Vagina (tissue), 2 donors: ENCODE measurements around the gene GK. TPM values are rescaled to one million over a fixed set of nuclear protein-coding genes. Genes with fewer than 3 reads are reported as not detected.
"Not testable (repeated sequence)": the region's sequence is repeated elsewhere in the genome, so short reads cannot be mapped to it uniquely, and the experiment has no call there.

ENCODE experiments used
- DNase-seq, 2 donors: peaks; one replicate each; pipeline ENCODE4 v3.0.0-alpha.2; 2017; ENCODE audit errors: extremely low spot score in 2 of 2
- H3K27ac ChIP-seq: fragments of 200-600 bp; sonication (generic); one replicate; pipeline ENCODE4 v1.5.1; 2019
- H3K27me3 ChIP-seq: fragments of 200-600 bp; sonication (generic); one replicate; pipeline ENCODE4 v1.5.1; 2019
- H3K36me3 ChIP-seq, 2 donors: fragments of 200-600 bp; sonication (generic); one replicate each; pipeline ENCODE4 v1.5.1; 2017 to 2019
- H3K4me1 ChIP-seq: fragments of 200-600 bp; sonication (generic); one replicate; pipeline ENCODE4 v1.5.1; 2019
- H3K4me3 ChIP-seq, 2 donors: fragments of 200-600 bp; sonication (generic); 1 replicate in 1 of 2; 2 replicates in 1 of 2; pipeline ENCODE4 v1.5.1; 2016 to 2019
- H3K9me3 ChIP-seq: fragments of 200-600 bp; sonication (generic); one replicate; pipeline ENCODE4 v1.5.1; 2019
- POLR2A ChIP-seq, 2 donors: fragments of 450-650 bp; IDR thresholded peaks; one replicate each; pipeline ENCODE4 v1.6.1; 2017; ENCODE audit warnings: antibody characterized with exemption in 2 of 2, mild to moderate bottlenecking in 2 of 2, moderate library complexity in 2 of 2
- POLR2AphosphoS5 ChIP-seq, 2 donors: sonication (generic); formaldehyde crosslinking; IDR thresholded peaks; one replicate each; pipeline ENCODE4 v1.9.0; 2017; ENCODE audit warnings: antibody characterized with exemption in 2 of 2, mild to moderate bottlenecking in 2 of 2, low read depth in 1 of 2; ENCODE audit not compliant: insufficient read depth in 1 of 2
- intact Hi-C: fragments of 100-400 bp; cut with DNase I; formaldehyde crosslinking; loops from one replicate; pipeline ENCODE4 v1.15.1; 2023
- small RNA-seq: library from RNA; depleted of rRNA; stranded (forward); fragments of <200 nt; gene quantifications from one replicate; pipeline ENCODE3, GENCODE V24; 2016
- total RNA-seq: library from RNA; depleted of rRNA; stranded (reverse); fragments of >200 nt; gene quantifications from one replicate; pipeline ENCODE4 v1.2.3, GENCODE V29; 2016
- TF ChIP-seq, protein P1 (sequence below), 3 experiments: fragments of 450-650 bp in 2 of 3; fragments of 200-600 bp in 1 of 3; sonication (generic) in 1 of 3; IDR thresholded peaks; one replicate each; pipeline ENCODE4 v1.5.1; 2017 to 2019; ENCODE audit warnings: antibody characterized with exemption in 3 of 3, mild to moderate bottlenecking in 2 of 3, moderate library complexity in 2 of 3

The GK gene
- total RNA-seq, 1 donor from 2014 or later: 7.6 TPM

GRCh38 chrX:30762755-30763154 lies 109.5 kb downstream of the GK start:
- intact Hi-C loops: no loop called here

GRCh38 chrX:30773764-30774163 lies 120.5 kb downstream of the GK start:
- H3K4me3 ChIP-seq, intact Hi-C loops, DNase-seq, H3K4me1 ChIP-seq, H3K9me3 ChIP-seq, H3K27me3 ChIP-seq, H3K27ac ChIP-seq, H3K36me3 ChIP-seq: not testable (repeated sequence)

More at GRCh38 chrX:30762755-30763154, 109.5 kb downstream of the GK start:
- Histone ChIP-seq H3K27me3 (no peaks in the 10 kb centered on the region), H3K27ac (no peak overlapping the region), H3K4me1 (no peaks in the 10 kb centered on the region), H3K36me3 (no peaks in the 10 kb centered on the region), H3K9me3 (no peaks in the 10 kb centered on the region), H3K4me3 (no peak overlapping the region)
- DNase-seq: no peak
- TF ChIP-seq POLR2AphosphoS5 (IDR thresholded peaks at IDR 0.05; ENCODE audit: insufficient read depth in 1 of 2, low read depth in 1 of 2) (no peak), POLR2A (IDR thresholded peaks at IDR 0.05) (no peak)
- TF ChIP-seq, protein P1, sequence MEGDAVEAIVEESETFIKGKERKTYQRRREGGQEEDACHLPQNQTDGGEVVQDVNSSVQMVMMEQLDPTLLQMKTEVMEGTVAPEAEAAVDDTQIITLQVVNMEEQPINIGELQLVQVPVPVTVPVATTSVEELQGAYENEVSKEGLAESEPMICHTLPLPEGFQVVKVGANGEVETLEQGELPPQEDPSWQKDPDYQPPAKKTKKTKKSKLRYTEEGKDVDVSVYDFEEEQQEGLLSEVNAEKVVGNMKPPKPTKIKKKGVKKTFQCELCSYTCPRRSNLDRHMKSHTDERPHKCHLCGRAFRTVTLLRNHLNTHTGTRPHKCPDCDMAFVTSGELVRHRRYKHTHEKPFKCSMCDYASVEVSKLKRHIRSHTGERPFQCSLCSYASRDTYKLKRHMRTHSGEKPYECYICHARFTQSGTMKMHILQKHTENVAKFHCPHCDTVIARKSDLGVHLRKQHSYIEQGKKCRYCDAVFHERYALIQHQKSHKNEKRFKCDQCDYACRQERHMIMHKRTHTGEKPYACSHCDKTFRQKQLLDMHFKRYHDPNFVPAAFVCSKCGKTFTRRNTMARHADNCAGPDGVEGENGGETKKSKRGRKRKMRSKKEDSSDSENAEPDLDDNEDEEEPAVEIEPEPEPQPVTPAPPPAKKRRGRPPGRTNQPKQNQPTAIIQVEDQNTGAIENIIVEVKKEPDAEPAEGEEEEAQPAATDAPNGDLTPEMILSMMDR (IDR thresholded peaks at IDR 0.05): no peak

DNA sequence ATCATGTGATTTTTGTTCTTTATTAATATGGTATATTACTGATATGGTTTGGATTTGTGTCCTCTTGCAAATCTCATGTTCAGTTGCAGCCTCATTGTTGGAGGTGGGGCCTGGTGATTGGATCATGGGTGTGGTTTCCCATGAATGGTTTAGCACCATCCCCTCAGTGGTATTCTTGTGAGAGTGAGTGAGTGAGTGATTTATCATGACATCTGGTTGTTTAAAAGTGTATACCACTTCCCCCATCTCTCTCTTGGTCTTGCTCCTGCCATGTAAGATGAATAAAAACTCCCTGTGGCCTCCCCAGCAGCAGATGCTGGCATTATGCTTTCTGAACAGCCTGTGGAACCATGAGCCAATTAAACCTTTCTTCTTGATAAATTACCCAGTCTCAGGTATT lies 124.4 kb downstream of the GK start:
- DNase-seq: no peak
- TF ChIP-seq, protein P1 (IDR thresholded peaks at IDR 0.05): no peak
- no peak for TF ChIP-seq POLR2AphosphoS5 (IDR thresholded peaks at IDR 0.05; ENCODE audit: insufficient read depth in 1 of 2, low read depth in 1 of 2)
- no peak for TF ChIP-seq POLR2A (IDR thresholded peaks at IDR 0.05)
- no peak overlapping the region for H3K27ac ChIP-seq
- H3K27me3 ChIP-seq: no peaks in the 10 kb centered on the region
- intact Hi-C loops: no loop called here
- H3K9me3 ChIP-seq: no peaks in the 10 kb centered on the region
- no peaks in the 10 kb centered on the region for H3K4me1 ChIP-seq
- H3K4me3 ChIP-seq: no peak overlapping the region
- no peaks in the 10 kb centered on the region for H3K36me3 ChIP-seq

- H3K27ac ChIP-seq: no peak overlapping the region
- DNase-seq: no peak
- no peaks in the 10 kb centered on the region for H3K27me3 ChIP-seq
- intact Hi-C loops: no loop called here
- no peaks in the 10 kb centered on the region for H3K4me1 ChIP-seq
- no peak overlapping the region for H3K4me3 ChIP-seq
- no peaks in the 10 kb centered on the region for H3K36me3 ChIP-seq
- H3K9me3 ChIP-seq: no peaks in the 10 kb centered on the region
- no peak for TF ChIP-seq POLR2AphosphoS5 (IDR thresholded peaks at IDR 0.05; ENCODE audit: insufficient read depth in 1 of 2, low read depth in 1 of 2)
- TF ChIP-seq POLR2A (IDR thresholded peaks at IDR 0.05): no peak
- TF ChIP-seq, protein P1 (IDR thresholded peaks at IDR 0.05): no peak
Observed at GRCh38 chrX:30779453-30780030, 126.3 kb downstream of the GK start.

Small RNA genes within 50 kb of the gene (small RNA-seq; reads per million reads assigned to genes)
- gene CKS1BP6: not detected

Other genes with a start within 250 kb of the GK start
- gene TASL, start 75.7 kb upstream of the GK start, total RNA-seq: 0.49 TPM
- gene TAB3, start 235.8 kb downstream of the GK start, total RNA-seq: 18.4 TPM